ENCODE measurements around the gene EARS2. TPM values are rescaled to one million over a fixed set of nuclear protein-coding genes. Genes with fewer than 3 reads are reported as not detected.

The EARS2 gene
- total and polyA plus RNA-seq, 10 donors: 9.8 to 21.8 (median 17.2) TPM

- H3K4me3 ChIP-seq: no peak overlapping the region
- H3K27ac ChIP-seq: no peak overlapping the region
- no peaks in the 10 kb centered on the region for H3K27me3 ChIP-seq (replicated peaks in 1 of 7)
- TF ChIP-seq CTCF (IDR thresholded peaks at IDR 0.05 in 8 of 11, conservative IDR thresholded peaks at IDR 0.05 in 3 of 11): no peak
- peak in 1 of 3 donors; percentile 30 for TF ChIP-seq POLR2AphosphoS5 (IDR thresholded peaks at IDR 0.05)
- no peak for DNase-seq
- WGBS, 5 donors: 95 to 97% (median 96%) methylated on average over 13 to 19 of the region's 19 CpGs
- no peaks in the 10 kb centered on the region for H3K4me1 ChIP-seq
- H3K9me3 ChIP-seq: no peaks in the 10 kb centered on the region
- intact Hi-C loops (cut with DNase I; ENCODE audit: low total_unique reads): no loop called here
- peaks cover 0 to 98% (median 55%) of the 10 kb centered on the region in 6 donors for H3K36me3 ChIP-seq
These were observed 22.0 kb downstream of the EARS2 start for GRCh38 chr16:23534868-23535860.

- H3K27me3 ChIP-seq (replicated peaks in 1 of 7): no peaks in the 10 kb centered on the region
- TF ChIP-seq POLR2AphosphoS5 (IDR thresholded peaks at IDR 0.05) (no peak), CTCF (IDR thresholded peaks at IDR 0.05 in 8 of 11, conservative IDR thresholded peaks at IDR 0.05 in 3 of 11) (no peak), POLR2A (IDR thresholded peaks at IDR 0.05) (no peak)
- H3K27ac ChIP-seq: no peak overlapping the region
- peaks cover 0 to 99% (median 69%) of the 10 kb centered on the region in 6 donors for H3K36me3 ChIP-seq
- 90 to 100% (median 100%) methylated on average over 1 of the region's 1 CpG for WGBS, 5 donors
- H3K4me1 ChIP-seq: peaks cover 0 to 19% (median 0%) of the 10 kb centered on the region in 6 donors
- H3K4me3 ChIP-seq: no peak overlapping the region
- no peak for DNase-seq
- H3K9me3 ChIP-seq: no peaks in the 10 kb centered on the region
- intact Hi-C loops (cut with DNase I; ENCODE audit: low total_unique reads): no loop called here
These were observed 24.7 kb downstream of the EARS2 start for GRCh38 chr16:23532448-23532847.

GRCh38 chr16:23530062-23530461 is 27.1 kb downstream of the EARS2 start:
- Histone ChIP-seq H3K4me3 (no peak overlapping the region), H3K4me1 (peaks cover 0 to 19% (median 0%) of the 10 kb centered on the region in 6 donors), H3K27ac (no peak overlapping the region), H3K27me3 (replicated peaks in 1 of 7) (no peaks in the 10 kb centered on the region), H3K9me3 (no peaks in the 10 kb centered on the region), H3K36me3 (peaks cover 0 to 99% (median 64%) of the 10 kb centered on the region in 6 donors)
- intact Hi-C loops (cut with DNase I; ENCODE audit: low total_unique reads): no loop called here
- WGBS, 5 donors: 90 to 97% (median 95%) methylated on average over 5 of the region's 5 CpGs
- DNase-seq: no peak
- TF ChIP-seq POLR2AphosphoS5 (IDR thresholded peaks at IDR 0.05) (no peak), CTCF (IDR thresholded peaks at IDR 0.05 in 8 of 11, conservative IDR thresholded peaks at IDR 0.05 in 3 of 11) (no peak), POLR2A (IDR thresholded peaks at IDR 0.05) (no peak)

GRCh38 chr16:23528644-23529310 is 28.4 kb downstream of the EARS2 start:
- peak overlapping the region in 2 of 8 donors; percentile 30 to 31 for H3K27ac ChIP-seq
- TF ChIP-seq CTCF (IDR thresholded peaks at IDR 0.05 in 8 of 11, conservative IDR thresholded peaks at IDR 0.05 in 3 of 11) (no peak), POLR2A (IDR thresholded peaks at IDR 0.05) (no peak), POLR2AphosphoS5 (IDR thresholded peaks at IDR 0.05) (no peak)
- no peak overlapping the region for H3K4me3 ChIP-seq
- intact Hi-C loops (cut with DNase I; ENCODE audit: low total_unique reads): no loop called here
- H3K36me3 ChIP-seq: peaks cover 0 to 99% (median 61%) of the 10 kb centered on the region in 6 donors
- no peaks in the 10 kb centered on the region for H3K27me3 ChIP-seq (replicated peaks in 1 of 7)
- DNase-seq: no peak
- 70 to 95% (median 85%) methylated on average over 10 of the region's 10 CpGs for WGBS, 5 donors
- no peaks in the 10 kb centered on the region for H3K9me3 ChIP-seq
- peaks cover 0 to 23% (median 0%) of the 10 kb centered on the region in 6 donors for H3K4me1 ChIP-seq
